Mammary epithelial cell (primary cell): ENCODE data around the gene SMYD3.

ENCODE experiments used
- CTCF ChIP-seq, 2 donors: IDR thresholded peaks in 1 of 2; conservative IDR thresholded peaks in 1 of 2; 2 replicates each; pipeline ENCODE4 v1.5.1; 2011 to 2012; ENCODE audit warnings: inconsistent platforms in 2 of 2, low read length in 2 of 2, mild to moderate bottlenecking in 2 of 2, control low read depth in 1 of 2, low read depth in 1 of 2; ENCODE audit not compliant: insufficient read depth in 1 of 2; ENCODE audit errors: extremely low read depth in 1 of 2
- EZH2 ChIP-seq: IDR thresholded peaks from 2 replicates; pipeline ENCODE4 v1.6.1; 2012; ENCODE audit warnings: low read length, inconsistent platforms, borderline replicate concordance

GRCh38 chr1:246169486-246169885 lies 337.6 kb downstream of the SMYD3 start:
- TF ChIP-seq CTCF (conservative IDR thresholded peaks at IDR 0.05 in 1 of 2, IDR thresholded peaks at IDR 0.05 in 1 of 2; ENCODE audit: extremely low read depth in 1 of 2, insufficient read depth in 1 of 2, low read depth in 1 of 2, low read length in 2 of 2) (no peak), EZH2 (no peak)
